Endothelial cell of umbilical vein (primary cell): Measurements from ENCODE around the gene PHC2. TPM values are rescaled to one million over a fixed set of nuclear protein-coding genes. Genes with fewer than 3 reads are reported as not detected.

ENCODE experiments used
- BruUV-seq: library from RNA; stranded (reverse); fragments of 400-500 nt; replicated peaks from 2 replicates; lab custom pipeline; 2021; lab: Mats Ljungman, UMichigan
- CTCF ChIA-PET: fragments of 300-600, 350-600 bp; sonication (Branson Sonifier 250); formaldehyde crosslinking; loops from one replicate; lab custom pipeline; 2021; ENCODE audit warnings: antibody characterized with exemption, inconsistent platforms; lab: Charles Lee
- POLR2A ChIA-PET: fragments of 300-600, 350-600 bp; sonication (Branson Sonifier 250); formaldehyde crosslinking; loops from one replicate; lab custom pipeline; 2021; ENCODE audit warnings: antibody characterized with exemption, inconsistent platforms; lab: Charles Lee
- DNase-seq: peaks from one replicate; pipeline ENCODE4 v3.0.0-alpha.2; 2011; ENCODE audit warnings: low read depth, low spot score
- FAIRE-seq: peaks from 2 replicates; lab custom pipeline; 2011; peaks lifted over from hg19 to GRCh38; lab: Jason Lieb, UNC
- H2AFZ ChIP-seq: 2 replicates; pipeline ENCODE4 v1.6.0; 2012; ENCODE audit warnings: low read depth, low read length, control low read depth, inconsistent platforms
- H3K27ac ChIP-seq: 2 replicates; pipeline ENCODE4 v1.5.1; 2011; ENCODE audit warnings: low read depth, mild to moderate bottlenecking, control low read depth, low read length, moderate library complexity; ENCODE audit not compliant: insufficient read depth
- H3K27me3 ChIP-seq, 2 experiments: 2 replicates each; pipeline versions ENCODE4 v1.6.0 to v1.6.1; 2011; ENCODE audit warnings: low read length in 2 of 2, mixed read lengths in 1 of 2; ENCODE audit not compliant: control insufficient read depth in 2 of 2, insufficient read depth in 2 of 2
- H3K36me3 ChIP-seq, 2 experiments: 2 replicates in 1 of 2; 3 replicates in 1 of 2; pipeline ENCODE4 v1.5.1; 2011; ENCODE audit warnings: low read length in 2 of 2, mild to moderate bottlenecking in 1 of 2, moderate library complexity in 1 of 2; ENCODE audit not compliant: control insufficient read depth in 2 of 2, insufficient read depth in 2 of 2; ENCODE audit errors: extremely low read depth in 1 of 2
- H3K4me1 ChIP-seq: 3 replicates; pipeline ENCODE4 v1.5.1; 2011; ENCODE audit warnings: mild to moderate bottlenecking, low read length; ENCODE audit not compliant: control insufficient read depth, insufficient read depth; ENCODE audit errors: extremely low read depth
- H3K4me2 ChIP-seq: 2 replicates; pipeline ENCODE4 v1.6.1; 2011; ENCODE audit warnings: low read length, control low read depth, mixed read lengths; ENCODE audit not compliant: insufficient read depth
- H3K4me3 ChIP-seq, 3 experiments: fragments of 200-600 bp in 1 of 3; sonication (generic), shearing (Covaris generic) in 1 of 3; replicated peaks in 1 of 3; 2 replicates each; pipeline ENCODE4 v1.5.1; 2011 to 2016; ENCODE audit warnings: control low read depth in 3 of 3, low read length in 3 of 3, mild to moderate bottlenecking in 2 of 3, inconsistent platforms in 1 of 3, low read depth in 1 of 3, moderate library complexity in 1 of 3; ENCODE audit not compliant: insufficient read depth in 1 of 3
- H3K79me2 ChIP-seq: 2 replicates; pipeline ENCODE4 v1.6.0; 2012; ENCODE audit warnings: low read length, inconsistent platforms; ENCODE audit not compliant: control insufficient read depth, insufficient read depth
- H3K9ac ChIP-seq: replicated peaks from 2 replicates; pipeline ENCODE3; 2011; ENCODE audit warnings: low read length, control low read depth; ENCODE audit not compliant: insufficient read depth; ENCODE audit errors: extremely low read depth
- H3K9me1 ChIP-seq: replicated peaks from 3 replicates; pipeline ENCODE4 v1.6.0; 2011; ENCODE audit warnings: mild to moderate bottlenecking, low read length; ENCODE audit not compliant: control insufficient read depth, insufficient read depth; ENCODE audit errors: extremely low read depth
- H3K9me3 ChIP-seq: replicated peaks from 2 replicates; pipeline ENCODE4 v1.5.1; 2012; ENCODE audit warnings: low read length, inconsistent platforms; ENCODE audit not compliant: control insufficient read depth, insufficient read depth
- H4K20me1 ChIP-seq: replicated peaks from 2 replicates; pipeline ENCODE3; 2011; ENCODE audit warnings: mild to moderate bottlenecking, low read length; ENCODE audit not compliant: control insufficient read depth, insufficient read depth; ENCODE audit errors: extremely low read depth
- EZH2 ChIP-seq: IDR thresholded peaks from 2 replicates; pipeline ENCODE4 v1.6.1; 2012; ENCODE audit warnings: borderline replicate concordance, low read depth, mild to moderate bottlenecking, moderate library complexity, low read length, inconsistent platforms; ENCODE audit not compliant: severe bottlenecking
- FOS ChIP-seq: IDR thresholded peaks from 2 replicates; pipeline ENCODE4 v1.6.1; 2011; ENCODE audit warnings: mild to moderate bottlenecking, low read length, moderate library complexity, borderline replicate concordance; ENCODE audit not compliant: insufficient read depth
- GATA2 ChIP-seq: IDR thresholded peaks from 2 replicates; pipeline ENCODE4 v1.7.0; 2011; ENCODE audit warnings: low read depth, mild to moderate bottlenecking, moderate library complexity, mixed read lengths, low read length; ENCODE audit not compliant: insufficient read length, insufficient read depth
- JUN ChIP-seq: IDR thresholded peaks from 2 replicates; pipeline ENCODE4 v1.6.1; 2011; ENCODE audit warnings: borderline replicate concordance, low read depth; ENCODE audit not compliant: insufficient read length, insufficient read depth
- MYC ChIP-seq: IDR thresholded peaks from one replicate; pipeline ENCODE4 v1.6.1; 2011; ENCODE audit warnings: mild to moderate bottlenecking, low read depth, low read length
- POLR2A ChIP-seq: IDR thresholded peaks from 2 replicates; pipeline ENCODE4 v1.6.1; 2012; ENCODE audit warnings: low read depth, mild to moderate bottlenecking, control low read depth, low read length
- POLR2AphosphoS5 ChIP-seq: IDR thresholded peaks from 2 replicates; pipeline ENCODE4 v1.6.1; 2012; ENCODE audit warnings: low read depth, mild to moderate bottlenecking, control low read depth, low read length, moderate library complexity; ENCODE audit not compliant: insufficient read depth
- dilution Hi-C: fragments of 300-500 bp; cut with MboI; formaldehyde crosslinking; loops from one replicate; pipeline ENCODE4 v1.15.0; 2019; ENCODE audit warnings: low sequenced_read_pairs; ENCODE audit not compliant: extremely low pct_ligation_motif_present
- intact Hi-C: fragments of 100-400 bp; cut with micrococcal nuclease; formaldehyde crosslinking; loops from one replicate; pipeline ENCODE4 v1.10.0; 2022
- polyA plus RNA-seq, 4 experiments: library from polyadenylated mRNA; depleted of rRNA in 3 of 4; stranded (reverse) in 3 of 4; unstranded in 1 of 4; fragments of >200 nt; gene quantifications; 2 replicates each; pipeline versions ENCODE4 v1.2.1 to v1.2.3, GENCODE V29; 2011 to 2012; ENCODE audit warnings: missing spikeins in 1 of 4
- total RNA-seq: library from RNA; stranded (reverse); gene quantifications from 2 replicates; pipeline ENCODE4 v1.2.3, GENCODE V29; 2021
- TF ChIP-seq, protein P1 (sequence below), 2 donors: IDR thresholded peaks; 1 replicate in 1 of 2; 2 replicates in 1 of 2; pipeline ENCODE4 v1.5.1; 2011; ENCODE audit warnings: low read length in 2 of 2, mild to moderate bottlenecking in 2 of 2, moderate library complexity in 2 of 2, control low read depth in 1 of 2, inconsistent platforms in 1 of 2, low read depth in 1 of 2; ENCODE audit not compliant: insufficient read depth in 1 of 2; ENCODE audit errors: extremely low read depth in 1 of 2
- TF ChIP-seq, protein P2 (sequence below): IDR thresholded peaks from 2 replicates; pipeline ENCODE4 v1.6.1; 2011; ENCODE audit not compliant: insufficient read depth, insufficient read length

The PHC2 gene
- total and polyA plus RNA-seq, 2 donors (not counting 3 experiments of a cell fraction or from before 2014, with no cell fraction given), result 65.6 to 79.0 TPM

DNA sequence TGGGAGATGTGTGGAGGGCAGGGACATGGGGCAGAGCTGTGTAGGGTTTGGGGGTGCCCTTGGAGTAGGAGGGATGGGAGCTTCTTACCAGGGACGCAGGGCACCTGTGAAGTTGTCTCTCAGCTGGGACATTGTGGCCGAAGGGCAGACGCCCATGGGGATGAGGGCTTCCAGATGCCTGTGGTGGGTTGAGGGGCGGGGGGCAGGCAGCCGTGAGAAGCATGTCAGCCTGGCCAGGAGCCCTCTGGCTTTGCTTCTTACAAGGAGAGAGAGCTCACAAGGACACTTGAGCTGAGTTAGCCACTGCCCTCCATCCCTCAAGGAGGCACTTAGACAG lies 118.5 kb downstream of the PHC2 start:
- Histone ChIP-seq H3K9me1 (no peaks in the 10 kb centered on the region), H3K27me3 (no peaks in the 10 kb centered on the region), H2AFZ (no peak overlapping the region), H3K4me1 (no peaks in the 10 kb centered on the region), H3K27ac (no peak overlapping the region), H3K79me2 (no peaks in the 10 kb centered on the region), H3K36me3 (no peaks in the 10 kb centered on the region), H4K20me1 (no peaks in the 10 kb centered on the region), H3K9ac (no peak overlapping the region), H3K4me2 (no peak overlapping the region), H3K9me3 (no peaks in the 10 kb centered on the region), H3K4me3 (no peak overlapping the region)
- FAIRE-seq, result no peak
- ChIA-PET CTCF (interaction anchor here (0.9 to 2.6 kb wide), 3 partner anchors 9 to 175 kb away, joined by 3 to 14 read pairs (median 3); no protein-coding TSS in a partner anchor), POLR2A (no interaction called here)
- TF ChIP-seq FOS (no peak), JUN (no peak), POLR2A (no peak), GATA2 (no peak), POLR2AphosphoS5 (no peak), MYC (no peak), EZH2 (no peak)
- TF ChIP-seq, protein P1, sequence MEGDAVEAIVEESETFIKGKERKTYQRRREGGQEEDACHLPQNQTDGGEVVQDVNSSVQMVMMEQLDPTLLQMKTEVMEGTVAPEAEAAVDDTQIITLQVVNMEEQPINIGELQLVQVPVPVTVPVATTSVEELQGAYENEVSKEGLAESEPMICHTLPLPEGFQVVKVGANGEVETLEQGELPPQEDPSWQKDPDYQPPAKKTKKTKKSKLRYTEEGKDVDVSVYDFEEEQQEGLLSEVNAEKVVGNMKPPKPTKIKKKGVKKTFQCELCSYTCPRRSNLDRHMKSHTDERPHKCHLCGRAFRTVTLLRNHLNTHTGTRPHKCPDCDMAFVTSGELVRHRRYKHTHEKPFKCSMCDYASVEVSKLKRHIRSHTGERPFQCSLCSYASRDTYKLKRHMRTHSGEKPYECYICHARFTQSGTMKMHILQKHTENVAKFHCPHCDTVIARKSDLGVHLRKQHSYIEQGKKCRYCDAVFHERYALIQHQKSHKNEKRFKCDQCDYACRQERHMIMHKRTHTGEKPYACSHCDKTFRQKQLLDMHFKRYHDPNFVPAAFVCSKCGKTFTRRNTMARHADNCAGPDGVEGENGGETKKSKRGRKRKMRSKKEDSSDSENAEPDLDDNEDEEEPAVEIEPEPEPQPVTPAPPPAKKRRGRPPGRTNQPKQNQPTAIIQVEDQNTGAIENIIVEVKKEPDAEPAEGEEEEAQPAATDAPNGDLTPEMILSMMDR (IDR thresholded peaks at IDR 0.05; ENCODE audit: extremely low read depth in 1 of 2, insufficient read depth in 1 of 2, low read depth in 1 of 2, low read length in 2 of 2), result no peak
- TF ChIP-seq, protein P2, sequence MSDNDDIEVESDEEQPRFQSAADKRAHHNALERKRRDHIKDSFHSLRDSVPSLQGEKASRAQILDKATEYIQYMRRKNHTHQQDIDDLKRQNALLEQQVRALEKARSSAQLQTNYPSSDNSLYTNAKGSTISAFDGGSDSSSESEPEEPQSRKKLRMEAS, result no peak
- intact Hi-C loops (no loop called here), dilution Hi-C loops (no loop called here)
- DNase-seq, result no peak
- BruUV-seq, result no TSS peak
